Measurements from ENCODE around the gene PTGES2.

Gene PTGES2

DNA sequence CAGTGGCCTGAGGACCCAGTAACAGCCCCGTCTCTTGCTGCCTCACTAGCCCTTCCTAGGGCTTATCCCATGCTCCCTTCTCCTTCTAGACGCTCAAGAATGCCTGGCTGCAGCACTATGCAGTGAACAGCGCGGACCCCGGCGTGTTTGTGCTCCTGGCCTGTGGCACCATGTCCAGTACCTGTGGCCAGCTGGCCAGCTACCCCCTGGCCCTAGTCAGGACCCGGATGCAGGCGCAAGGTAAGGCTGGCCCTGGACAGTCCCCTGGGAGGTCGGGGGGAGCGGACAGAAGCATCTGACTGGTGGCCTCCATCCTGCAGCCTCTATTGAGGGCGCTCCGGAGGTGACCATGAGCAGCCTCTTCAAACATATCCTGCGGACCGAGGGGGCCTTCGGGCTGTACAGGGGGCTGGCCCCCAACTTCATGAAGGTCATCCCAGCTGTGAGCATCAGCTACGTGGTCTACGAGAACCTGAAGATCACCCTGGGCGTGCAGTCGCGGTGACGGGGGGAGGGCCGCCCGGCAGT, 20.5 kb downstream of the PTGES2 start:
- H3K4me3 ChIP-seq (ENCODE audit: low read length): no peak overlapping the region
- no peaks in the 10 kb centered on the region for H3K79me2 ChIP-seq (ENCODE audit: control insufficient read depth, low read length)
- 0 out of 2 replicates have a peak, but pooled peaks cover 3% of the 10 kb centered on the region for H3F3A ChIP-seq (ENCODE audit: control insufficient read depth, insufficient read depth)
- H3K4me2 ChIP-seq (ENCODE audit: low read length): no peak overlapping the region
- TF ChIP-seq EZH2phosphoT487 (IDR thresholded peaks at IDR 0.05; ENCODE audit: borderline replicate concordance, low read length): no peak
- TF ChIP-seq, protein P1, sequence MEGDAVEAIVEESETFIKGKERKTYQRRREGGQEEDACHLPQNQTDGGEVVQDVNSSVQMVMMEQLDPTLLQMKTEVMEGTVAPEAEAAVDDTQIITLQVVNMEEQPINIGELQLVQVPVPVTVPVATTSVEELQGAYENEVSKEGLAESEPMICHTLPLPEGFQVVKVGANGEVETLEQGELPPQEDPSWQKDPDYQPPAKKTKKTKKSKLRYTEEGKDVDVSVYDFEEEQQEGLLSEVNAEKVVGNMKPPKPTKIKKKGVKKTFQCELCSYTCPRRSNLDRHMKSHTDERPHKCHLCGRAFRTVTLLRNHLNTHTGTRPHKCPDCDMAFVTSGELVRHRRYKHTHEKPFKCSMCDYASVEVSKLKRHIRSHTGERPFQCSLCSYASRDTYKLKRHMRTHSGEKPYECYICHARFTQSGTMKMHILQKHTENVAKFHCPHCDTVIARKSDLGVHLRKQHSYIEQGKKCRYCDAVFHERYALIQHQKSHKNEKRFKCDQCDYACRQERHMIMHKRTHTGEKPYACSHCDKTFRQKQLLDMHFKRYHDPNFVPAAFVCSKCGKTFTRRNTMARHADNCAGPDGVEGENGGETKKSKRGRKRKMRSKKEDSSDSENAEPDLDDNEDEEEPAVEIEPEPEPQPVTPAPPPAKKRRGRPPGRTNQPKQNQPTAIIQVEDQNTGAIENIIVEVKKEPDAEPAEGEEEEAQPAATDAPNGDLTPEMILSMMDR (IDR thresholded peaks at IDR 0.05; ENCODE audit: low read depth, low read length, poor library complexity, severe bottlenecking): no peak
- no peaks in the 10 kb centered on the region for H3K4me1 ChIP-seq (ENCODE audit: control insufficient read depth, low read length)
- H3K27ac ChIP-seq (ENCODE audit: low read depth, low read length): no peak overlapping the region
- no peaks in the 10 kb centered on the region for H4K20me1 ChIP-seq (ENCODE audit: control insufficient read depth, insufficient read depth, low read depth, low read length)
- peaks cover 67% of the 10 kb centered on the region for H3K36me3 ChIP-seq (ENCODE audit: control insufficient read depth, low read length)
- no peaks in the 10 kb centered on the region for H3K27me3 ChIP-seq (ENCODE audit: control insufficient read depth, low read length)
- H3K9me3 ChIP-seq (ENCODE audit: control insufficient read depth, insufficient read depth, low read length): no peaks in the 10 kb centered on the region
- no peaks in the 10 kb centered on the region for H3K9me2 ChIP-seq (replicated peaks; ENCODE audit: control insufficient read depth, low read length)

DNA sequence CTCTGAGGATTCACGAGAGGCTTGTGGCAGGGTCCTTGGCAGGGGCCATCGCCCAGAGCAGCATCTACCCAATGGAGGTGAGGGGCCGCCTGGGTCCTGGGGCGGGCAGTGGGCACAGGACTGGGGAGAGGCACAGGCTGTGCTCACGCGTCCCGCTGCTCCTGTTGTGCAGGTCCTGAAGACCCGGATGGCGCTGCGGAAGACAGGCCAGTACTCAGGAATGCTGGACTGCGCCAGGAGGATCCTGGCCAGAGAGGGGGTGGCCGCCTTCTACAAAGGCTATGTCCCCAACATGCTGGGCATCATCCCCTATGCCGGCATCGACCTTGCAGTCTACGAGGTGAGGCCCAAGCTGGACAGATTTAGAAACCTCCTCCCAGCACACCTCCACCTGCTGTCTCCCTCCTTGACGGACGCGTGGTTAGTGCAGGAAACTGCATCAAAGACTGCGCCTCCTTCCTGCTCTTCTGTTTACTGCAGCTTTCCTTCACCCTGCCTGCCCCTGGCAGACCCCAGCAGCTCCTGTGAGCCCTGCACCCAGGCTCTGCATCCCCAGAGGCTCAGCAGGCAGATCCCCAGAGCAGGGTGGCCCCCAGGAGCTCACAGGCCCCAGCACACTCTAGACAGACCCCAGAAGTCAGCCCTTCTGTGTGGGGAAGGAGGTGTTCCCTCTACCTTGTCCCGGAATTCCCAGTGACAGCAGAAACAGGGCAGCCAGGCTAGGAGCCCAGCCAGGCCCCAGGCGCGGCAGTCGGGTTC, 21.2 kb downstream of the PTGES2 start:
- H4K20me1 ChIP-seq (ENCODE audit: control insufficient read depth, insufficient read depth, low read depth, low read length): no peaks in the 10 kb centered on the region
- H3K79me2 ChIP-seq (ENCODE audit: control insufficient read depth, low read length): no peaks in the 10 kb centered on the region
- H3K4me3 ChIP-seq (ENCODE audit: low read length): no peak overlapping the region
- TF ChIP-seq EZH2phosphoT487 (IDR thresholded peaks at IDR 0.05; ENCODE audit: borderline replicate concordance, low read length): no peak
- TF ChIP-seq, protein P1 (IDR thresholded peaks at IDR 0.05; ENCODE audit: low read depth, low read length, poor library complexity, severe bottlenecking): no peak
- no peak overlapping the region for H3K4me2 ChIP-seq (ENCODE audit: low read length)
- peaks cover 68% of the 10 kb centered on the region for H3K36me3 ChIP-seq (ENCODE audit: control insufficient read depth, low read length)
- 0 out of 2 replicates have a peak, but pooled peaks cover 3% of the 10 kb centered on the region for H3F3A ChIP-seq (ENCODE audit: control insufficient read depth, insufficient read depth)
- no peak overlapping the region for H3K27ac ChIP-seq (ENCODE audit: low read depth, low read length)
- no peaks in the 10 kb centered on the region for H3K27me3 ChIP-seq (ENCODE audit: control insufficient read depth, low read length)
- H3K9me2 ChIP-seq (replicated peaks; ENCODE audit: control insufficient read depth, low read length): no peaks in the 10 kb centered on the region
- no peaks in the 10 kb centered on the region for H3K9me3 ChIP-seq (ENCODE audit: control insufficient read depth, insufficient read depth, low read length)
- H3K4me1 ChIP-seq (ENCODE audit: control insufficient read depth, low read length): no peaks in the 10 kb centered on the region

DNA sequence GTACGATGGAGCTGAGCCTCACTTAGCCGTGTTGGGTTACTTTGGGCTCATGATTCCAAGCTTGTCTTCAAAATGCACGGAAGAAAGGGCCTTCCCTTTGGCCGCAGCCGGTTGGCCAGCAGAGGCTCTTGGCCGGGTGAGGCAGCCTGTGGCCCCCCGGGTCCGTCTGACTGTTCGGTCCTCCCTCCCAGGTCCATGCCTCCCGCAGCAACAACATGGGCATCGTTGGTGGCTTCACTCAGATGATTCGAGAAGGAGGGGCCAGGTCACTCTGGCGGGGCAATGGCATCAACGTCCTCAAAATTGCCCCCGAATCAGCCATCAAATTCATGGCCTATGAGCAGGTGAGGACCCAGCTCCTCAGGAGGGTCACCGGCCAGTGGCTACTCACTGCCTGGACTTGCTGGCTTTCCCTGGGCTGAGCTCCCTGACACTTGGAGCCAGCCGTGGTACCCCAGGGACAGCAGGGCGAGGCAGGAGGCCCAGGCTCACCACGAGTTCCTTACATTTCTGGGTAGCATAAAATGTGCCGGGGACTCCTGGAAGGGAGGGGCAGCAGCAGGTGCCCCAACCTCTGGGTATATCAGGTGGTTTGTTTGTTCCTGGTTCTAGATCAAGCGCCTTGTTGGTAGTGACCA, 21.9 kb downstream of the PTGES2 start:
- peaks cover 69% of the 10 kb centered on the region for H3K36me3 ChIP-seq (ENCODE audit: control insufficient read depth, low read length)
- no peak overlapping the region for H3K4me3 ChIP-seq (ENCODE audit: low read length)
- H3K4me2 ChIP-seq (ENCODE audit: low read length): no peak overlapping the region
- TF ChIP-seq, protein P1 (IDR thresholded peaks at IDR 0.05; ENCODE audit: low read depth, low read length, poor library complexity, severe bottlenecking): no peak
- no peak for TF ChIP-seq EZH2phosphoT487 (IDR thresholded peaks at IDR 0.05; ENCODE audit: borderline replicate concordance, low read length)
- no peaks in the 10 kb centered on the region for H3K9me3 ChIP-seq (ENCODE audit: control insufficient read depth, insufficient read depth, low read length)
- no peaks in the 10 kb centered on the region for H3K9me2 ChIP-seq (replicated peaks; ENCODE audit: control insufficient read depth, low read length)
- no peak overlapping the region for H3K27ac ChIP-seq (ENCODE audit: low read depth, low read length)
- 0 out of 2 replicates have a peak, but pooled peaks cover 3% of the 10 kb centered on the region for H3F3A ChIP-seq (ENCODE audit: control insufficient read depth, insufficient read depth)
- H3K4me1 ChIP-seq (ENCODE audit: control insufficient read depth, low read length): no peaks in the 10 kb centered on the region
- H3K79me2 ChIP-seq (ENCODE audit: control insufficient read depth, low read length): no peaks in the 10 kb centered on the region
- no peaks in the 10 kb centered on the region for H4K20me1 ChIP-seq (ENCODE audit: control insufficient read depth, insufficient read depth, low read depth, low read length)
- no peaks in the 10 kb centered on the region for H3K27me3 ChIP-seq (ENCODE audit: control insufficient read depth, low read length)
